GM21529 (cell line): Measurements from ENCODE around the gene PRICKLE2.

Experiments
- ATAC-seq: cut with Tn5 transposase; IDR thresholded peaks from one replicate; pipeline ENCODE4 v1.9.1; 2021; ENCODE audit not compliant: unreplicated experiment

PRICKLE2 gene

DNA sequence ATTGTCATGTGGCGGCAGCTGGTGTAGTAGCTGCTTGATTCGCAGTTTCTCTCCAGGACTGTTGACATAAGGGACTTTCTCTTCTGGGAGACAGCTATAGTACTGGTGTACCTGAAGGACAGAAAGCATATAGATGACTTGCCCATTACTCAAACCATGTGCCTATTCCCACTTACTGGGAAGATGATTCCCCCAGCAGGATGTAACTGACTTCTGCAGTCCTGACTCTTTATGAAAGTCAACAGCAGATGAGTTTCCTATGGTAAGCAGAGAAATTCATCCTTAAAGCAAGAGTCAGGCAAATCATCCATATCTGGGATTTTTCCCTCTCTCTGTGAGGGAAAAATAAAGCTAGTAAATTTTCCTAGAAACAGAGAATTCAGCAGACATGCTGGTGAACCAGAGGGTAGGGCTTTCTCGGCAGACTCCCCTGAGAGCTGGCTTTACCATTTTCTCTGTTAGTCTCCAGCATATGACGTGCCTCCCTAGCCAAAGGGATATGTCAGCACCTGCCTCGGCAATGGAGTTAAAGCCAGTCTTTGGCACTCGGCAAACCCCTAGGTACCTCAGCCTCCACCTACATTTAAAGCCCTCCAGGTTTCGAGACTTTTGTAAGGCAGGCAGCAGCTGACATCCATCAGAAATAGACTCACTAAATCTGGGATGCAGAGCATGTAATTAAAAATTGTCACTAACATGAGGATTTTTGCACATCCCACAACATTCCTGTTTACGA, 62.1 kb downstream of the PRICKLE2 start:
- ATAC-seq, result peak; percentile 34

DNA sequence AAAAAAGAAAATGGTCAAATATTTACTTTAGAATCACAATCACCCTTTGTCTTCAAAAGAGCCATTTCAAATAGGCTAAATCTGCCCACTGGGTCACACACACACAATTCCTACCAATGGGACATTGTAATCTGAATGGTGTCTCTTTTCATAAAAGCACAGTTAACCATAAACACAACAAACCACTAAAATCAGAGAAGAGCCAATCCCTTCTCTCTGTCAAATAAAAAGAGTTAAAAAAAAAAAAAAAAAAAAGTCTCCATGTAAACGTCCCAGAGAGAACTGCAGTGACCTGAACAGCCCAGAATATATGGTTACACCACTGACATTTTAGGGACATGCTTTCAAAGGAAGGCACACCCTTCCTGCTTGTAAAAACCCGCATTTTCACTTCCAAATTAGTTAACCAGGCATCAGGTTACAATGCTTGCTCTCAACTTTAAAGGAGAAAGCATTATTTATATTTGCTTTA, 63.7 kb downstream of the PRICKLE2 start:
- no peak for ATAC-seq

- ATAC-seq, result no peak
Observed at GRCh38 chr3:64160000-64160695, 65.1 kb downstream of the PRICKLE2 start.

DNA sequence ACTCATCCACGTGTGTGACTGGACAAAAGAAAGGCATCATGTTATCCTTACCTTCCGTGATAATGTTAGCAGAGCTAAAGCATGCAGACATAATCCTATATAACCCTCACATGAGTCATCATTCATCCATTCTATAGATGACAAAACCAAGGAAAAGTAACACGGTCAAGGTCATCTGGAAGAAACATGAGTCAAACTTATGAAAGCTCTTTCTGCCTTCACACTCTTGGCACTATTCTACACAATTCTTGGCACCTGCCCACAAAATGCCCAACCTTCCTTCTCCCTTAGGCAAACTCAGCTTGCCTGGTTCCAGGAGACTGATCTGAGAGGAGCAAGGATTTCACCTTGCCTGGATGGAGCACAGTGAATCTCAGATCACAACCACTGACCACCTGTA, 66.9 kb downstream of the PRICKLE2 start:
- no peak for ATAC-seq

DNA sequence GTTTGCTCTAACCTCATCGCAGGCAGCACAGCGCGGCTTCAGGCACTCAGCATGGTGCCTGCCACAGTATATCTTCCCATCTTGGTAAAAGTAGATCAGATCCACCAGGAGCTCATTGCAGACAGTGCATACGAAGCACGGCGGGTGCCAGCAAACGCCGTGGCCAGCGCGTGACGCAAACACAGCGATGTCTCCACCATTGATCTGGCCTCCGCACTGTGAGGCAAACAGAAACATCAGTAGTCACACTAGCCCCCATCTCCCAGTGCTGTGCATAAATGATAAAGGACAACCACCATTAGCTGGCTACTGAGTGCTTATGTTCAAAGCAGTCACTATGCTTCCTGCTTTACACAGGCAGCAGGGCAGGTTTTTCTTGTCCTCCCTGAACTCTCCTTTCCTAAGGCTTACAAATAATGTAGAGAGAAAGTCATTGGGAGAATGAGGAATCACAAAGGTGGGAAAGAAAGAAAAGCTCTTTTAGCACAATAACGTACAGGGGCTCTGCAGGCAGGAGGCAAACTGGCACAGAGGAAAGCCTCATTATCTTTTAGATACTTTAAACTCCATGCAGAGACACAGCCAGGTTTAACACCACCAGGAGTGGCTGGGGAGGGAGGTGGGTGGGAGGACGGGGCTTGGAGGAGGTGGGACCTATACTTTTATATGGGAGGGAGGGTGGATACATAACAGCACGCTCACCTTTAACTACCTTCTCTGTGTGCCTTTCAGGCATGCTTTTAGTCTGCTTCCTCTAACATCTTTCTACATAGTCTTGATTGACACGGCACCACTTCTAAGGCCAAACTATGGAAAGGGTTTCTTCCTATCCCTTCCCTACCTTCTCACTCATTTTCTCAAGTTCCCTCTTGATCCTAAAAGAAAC, 67.9 kb downstream of the PRICKLE2 start:
- no peak for ATAC-seq

GRCh38 chr3:64155328-64155727, 69.9 kb downstream of the PRICKLE2 start:
- ATAC-seq, result no peak

- no peak for ATAC-seq
Observed at GRCh38 chr3:64152676-64153466, 72.4 kb downstream of the PRICKLE2 start.

- no peak for ATAC-seq
Observed at GRCh38 chr3:64152086-64152485, 73.2 kb downstream of the PRICKLE2 start.

GRCh38 chr3:64151342-64151871, 73.9 kb downstream of the PRICKLE2 start:
- no peak for ATAC-seq

DNA sequence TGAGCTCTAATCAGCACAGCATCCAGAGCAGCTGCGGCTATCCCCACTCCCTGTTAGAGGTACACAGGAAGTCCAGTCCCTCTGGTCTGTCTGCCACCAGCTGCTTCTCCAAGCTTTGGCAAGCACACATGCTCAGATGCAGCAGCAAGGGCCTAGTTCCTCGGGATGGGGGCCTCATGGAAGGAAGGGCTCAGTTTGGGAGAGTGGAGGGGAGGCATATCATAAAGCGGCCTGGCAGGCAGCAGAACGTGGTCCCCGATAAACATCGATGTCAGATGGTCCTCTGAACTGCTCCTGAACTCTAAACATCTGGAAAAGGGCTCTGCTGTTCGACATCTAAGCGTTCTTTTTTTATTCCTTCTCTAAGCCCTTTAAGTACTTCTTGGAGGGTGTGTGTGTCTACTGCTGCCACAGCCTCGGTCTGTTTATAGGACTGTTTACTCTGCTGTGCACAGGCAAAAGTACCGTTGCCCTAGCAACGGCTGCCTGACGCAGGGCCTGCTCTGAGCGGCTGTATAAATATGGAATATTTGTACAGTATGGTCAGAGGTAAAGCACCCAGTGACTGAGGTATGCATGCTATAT, 74.6 kb downstream of the PRICKLE2 start:
- ATAC-seq, result no peak

- no peak for ATAC-seq
Observed at GRCh38 chr3:64149886-64150285, 75.4 kb downstream of the PRICKLE2 start.

- no peak for ATAC-seq
Observed at GRCh38 chr3:64148955-64149653, 76.2 kb downstream of the PRICKLE2 start.

DNA sequence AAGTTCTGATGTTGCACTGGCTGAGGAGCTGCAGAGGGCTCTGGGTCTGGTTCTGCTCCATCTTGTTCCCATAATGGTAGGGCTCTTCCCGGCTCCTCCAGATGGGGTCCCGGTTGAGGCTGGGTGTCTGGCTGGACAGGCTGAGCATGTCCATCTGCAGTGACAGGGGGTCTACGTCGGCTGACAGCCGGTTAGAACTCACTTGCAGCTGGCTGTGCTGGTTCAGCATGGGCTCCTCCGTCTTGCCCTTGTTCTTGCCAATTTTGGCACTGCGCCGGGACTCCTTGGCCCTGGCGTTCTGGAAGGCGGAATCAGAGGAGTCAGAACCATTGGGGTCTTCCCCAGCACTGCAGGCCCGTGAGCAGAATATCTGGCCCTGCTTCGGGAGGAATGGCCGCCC, 78.1 kb downstream of the PRICKLE2 start:
- ATAC-seq, result no peak

DNA sequence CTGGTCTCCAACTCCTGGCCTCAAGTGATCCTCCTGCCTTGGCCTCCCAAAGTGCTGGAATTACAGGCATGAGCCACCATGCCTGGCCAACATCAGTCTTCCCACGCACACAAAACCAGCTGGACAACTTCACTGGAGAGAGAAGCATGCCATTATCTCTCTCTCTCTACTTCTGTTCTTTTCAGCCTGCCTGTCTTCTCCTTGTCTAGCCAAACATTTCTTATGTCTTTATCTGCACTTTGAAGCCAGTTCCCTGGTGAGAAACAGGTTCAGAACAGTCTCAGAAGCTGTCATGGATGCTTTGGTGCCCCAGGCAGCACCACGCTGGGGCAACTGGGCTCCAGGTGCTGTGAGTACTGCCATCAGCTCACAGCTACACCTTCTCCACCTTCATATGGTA, 79.8 kb downstream of the PRICKLE2 start:
- ATAC-seq, result no peak

DNA sequence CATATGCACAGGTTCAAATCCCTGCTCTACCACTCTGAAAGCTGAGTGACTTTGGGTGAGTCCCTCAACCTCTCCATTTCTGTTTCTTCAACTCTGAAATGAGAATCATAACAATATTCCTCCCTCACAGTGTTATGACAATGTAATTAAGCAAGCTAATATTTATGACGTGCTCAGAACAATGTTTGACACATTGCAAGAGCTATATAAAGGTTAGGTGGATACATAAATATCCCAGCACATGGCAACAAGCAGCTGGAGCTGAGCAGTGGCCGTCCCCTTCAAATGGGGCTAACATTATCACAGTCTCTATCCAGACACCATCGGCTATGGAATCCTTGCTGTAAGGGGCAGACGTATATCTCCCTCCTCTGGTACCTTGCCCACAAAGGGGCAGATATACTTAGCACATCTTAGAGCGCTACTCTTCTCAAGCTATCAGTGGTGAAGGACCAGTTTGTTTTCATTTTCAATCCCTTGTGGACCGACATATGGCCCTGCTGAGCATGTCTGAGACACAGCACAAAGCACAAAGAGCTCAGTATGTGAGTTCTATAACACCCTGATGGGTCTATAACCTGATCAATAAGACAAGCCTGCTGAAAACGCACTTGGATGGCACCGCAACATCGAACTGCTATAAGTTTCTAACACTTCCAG, 80.9 kb downstream of the PRICKLE2 start:
- no peak for ATAC-seq

DNA sequence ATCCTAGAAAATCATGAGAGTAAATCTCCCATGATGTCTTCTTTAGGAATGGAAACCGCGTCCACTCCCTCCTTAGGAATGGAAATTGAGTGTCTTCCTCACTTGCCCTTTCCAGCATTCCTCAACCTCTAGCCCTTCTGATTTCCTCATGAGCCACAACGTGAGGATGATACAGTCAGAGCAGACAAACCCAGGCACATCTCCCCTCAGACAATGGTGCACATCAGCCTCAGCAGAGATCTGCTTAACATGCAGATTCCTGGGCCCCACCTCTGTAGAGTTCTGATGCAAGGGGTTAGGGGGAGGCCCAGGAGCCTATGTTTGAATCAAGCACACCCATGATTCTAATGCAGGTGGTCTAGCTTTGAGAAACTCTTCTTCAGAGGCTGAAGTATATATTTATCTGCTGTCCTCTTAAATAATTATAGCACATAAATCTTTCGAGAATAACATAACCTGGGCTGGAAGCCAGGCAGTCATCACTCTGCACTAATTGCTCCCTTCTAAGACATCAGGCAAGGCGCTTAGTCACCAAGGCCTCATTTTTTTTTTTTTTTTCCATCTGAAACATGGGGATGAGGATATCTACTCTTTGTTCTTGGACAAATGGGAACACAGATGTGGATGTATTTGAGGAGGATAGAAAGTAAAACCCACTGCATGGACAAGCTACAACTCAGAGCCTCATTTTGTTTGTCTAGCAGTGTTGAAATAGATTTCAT, 81.7 kb downstream of the PRICKLE2 start:
- ATAC-seq, result no peak

DNA sequence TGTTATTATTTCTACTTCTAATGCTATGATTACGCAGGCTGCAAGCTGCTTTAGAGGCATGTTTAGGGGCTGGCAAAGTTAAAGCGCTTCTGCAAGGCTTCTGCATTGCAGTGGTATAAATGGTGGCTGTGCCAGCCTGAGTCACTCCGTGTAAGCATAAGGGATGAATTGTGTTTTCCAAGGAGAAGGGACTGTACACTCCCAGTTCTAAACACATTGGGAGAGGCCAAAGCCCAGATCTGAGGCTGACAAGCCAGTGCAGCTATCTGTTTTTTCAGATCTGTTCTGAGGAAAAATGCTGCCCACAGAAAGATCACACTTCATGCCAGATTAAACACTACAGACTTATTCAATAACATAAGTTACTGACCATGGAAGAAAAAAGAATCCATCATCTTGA, 83.8 kb downstream of the PRICKLE2 start:
- ATAC-seq, result no peak

GRCh38 chr3:64140651-64141050, 84.6 kb downstream of the PRICKLE2 start:
- no peak for ATAC-seq
